ENCODE measurements around the gene KLHL6.
"Not testable (repeated sequence)": the region's sequence is repeated elsewhere in the genome, so short reads cannot be mapped to it uniquely, and the experiment has no call there.

The KLHL6 gene

GRCh38 chr3:183579967-183580900, 24.7 kb upstream of the KLHL6 start:
- no peaks in the 10 kb centered on the region for H3K27me3 Mint-ChIP-seq
- H3K36me3 Mint-ChIP-seq (ENCODE audit: low read depth) = no peaks in the 10 kb centered on the region
- no peak overlapping the region for H3K4me3 Mint-ChIP-seq
- no peak overlapping the region for H3K27ac Mint-ChIP-seq
- H3K4me1 Mint-ChIP-seq (ENCODE audit: low read depth) = no peaks in the 10 kb centered on the region
- no peaks in the 10 kb centered on the region for H3K9me3 Mint-ChIP-seq

GRCh38 chr3:183578179-183578578, 22.7 kb upstream of the KLHL6 start:
- Mint-ChIP-seq H3K27ac (no peak overlapping the region), H3K4me1 (ENCODE audit: low read depth) (no peaks in the 10 kb centered on the region), H3K4me3 (no peak overlapping the region), H3K27me3 (no peaks in the 10 kb centered on the region), H3K36me3 (ENCODE audit: low read depth) (no peaks in the 10 kb centered on the region), H3K9me3 (no peaks in the 10 kb centered on the region)

GRCh38 chr3:183577346-183577745, 21.8 kb upstream of the KLHL6 start:
- no peaks in the 10 kb centered on the region for H3K27me3 Mint-ChIP-seq
- H3K36me3 Mint-ChIP-seq (ENCODE audit: low read depth) = no peaks in the 10 kb centered on the region
- H3K4me1 Mint-ChIP-seq (ENCODE audit: low read depth) = no peaks in the 10 kb centered on the region
- no peaks in the 10 kb centered on the region for H3K9me3 Mint-ChIP-seq
- no peak overlapping the region for H3K27ac Mint-ChIP-seq
- no peak overlapping the region for H3K4me3 Mint-ChIP-seq

- H3K4me3 Mint-ChIP-seq = no peak overlapping the region
- H3K36me3 Mint-ChIP-seq (ENCODE audit: low read depth) = no peaks in the 10 kb centered on the region
- no peaks in the 10 kb centered on the region for H3K27me3 Mint-ChIP-seq
- H3K4me1 Mint-ChIP-seq (ENCODE audit: low read depth) = no peaks in the 10 kb centered on the region
- no peaks in the 10 kb centered on the region for H3K9me3 Mint-ChIP-seq
- H3K27ac Mint-ChIP-seq = no peak overlapping the region
These were observed 21.1 kb upstream of the KLHL6 start for GRCh38 chr3:183576487-183577107.

GRCh38 chr3:183572935-183573334, 17.4 kb upstream of the KLHL6 start:
- no peak overlapping the region for H3K4me3 Mint-ChIP-seq
- H3K4me1 Mint-ChIP-seq (ENCODE audit: low read depth) = no peaks in the 10 kb centered on the region
- no peaks in the 10 kb centered on the region for H3K9me3 Mint-ChIP-seq
- peaks cover 3% of the 10 kb centered on the region for H3K27me3 Mint-ChIP-seq
- H3K27ac Mint-ChIP-seq = no peak overlapping the region
- no peaks in the 10 kb centered on the region for H3K36me3 Mint-ChIP-seq (ENCODE audit: low read depth)

GRCh38 chr3:183570191-183570590, 14.7 kb upstream of the KLHL6 start:
- H3K27me3 Mint-ChIP-seq; H3K36me3 Mint-ChIP-seq (ENCODE audit: low read depth); H3K4me1 Mint-ChIP-seq (ENCODE audit: low read depth); H3K27ac Mint-ChIP-seq; H3K9me3 Mint-ChIP-seq; H3K4me3 Mint-ChIP-seq: not testable (repeated sequence)

GRCh38 chr3:183566880-183567279, 11.4 kb upstream of the KLHL6 start:
- Mint-ChIP-seq H3K27ac (no peak overlapping the region), H3K36me3 (ENCODE audit: low read depth) (no peaks in the 10 kb centered on the region), H3K4me3 (no peak overlapping the region), H3K9me3 (no peaks in the 10 kb centered on the region), H3K27me3 (peaks cover 3% of the 10 kb centered on the region), H3K4me1 (ENCODE audit: low read depth) (peaks cover 8% of the 10 kb centered on the region)

GRCh38 chr3:183564046-183564445, 8.5 kb upstream of the KLHL6 start:
- Mint-ChIP-seq H3K27me3 (no peaks in the 10 kb centered on the region), H3K36me3 (ENCODE audit: low read depth) (no peaks in the 10 kb centered on the region), H3K4me3 (no peak overlapping the region), H3K9me3 (no peaks in the 10 kb centered on the region), H3K27ac (peak overlapping the region; percentile 11), H3K4me1 (ENCODE audit: low read depth) (peaks cover 8% of the 10 kb centered on the region)

GRCh38 chr3:183563536-183563874, 8.0 kb upstream of the KLHL6 start:
- H3K36me3 Mint-ChIP-seq (ENCODE audit: low read depth) = no peaks in the 10 kb centered on the region
- H3K27ac Mint-ChIP-seq = no peak overlapping the region
- no peaks in the 10 kb centered on the region for H3K27me3 Mint-ChIP-seq
- no peak overlapping the region for H3K4me3 Mint-ChIP-seq
- H3K4me1 Mint-ChIP-seq (ENCODE audit: low read depth) = peaks cover 9% of the 10 kb centered on the region
- no peaks in the 10 kb centered on the region for H3K9me3 Mint-ChIP-seq

- Mint-ChIP-seq H3K27ac (no peak overlapping the region), H3K4me3 (no peak overlapping the region), H3K36me3 (ENCODE audit: low read depth) (no peaks in the 10 kb centered on the region), H3K27me3 (no peaks in the 10 kb centered on the region), H3K4me1 (ENCODE audit: low read depth) (peaks cover 31% of the 10 kb centered on the region), H3K9me3 (no peaks in the 10 kb centered on the region)
These were observed 5.1 kb upstream of the KLHL6 start for GRCh38 chr3:183560607-183561006.

- Mint-ChIP-seq H3K27ac (peak overlapping the region; percentile 3), H3K27me3 (no peaks in the 10 kb centered on the region), H3K9me3 (no peaks in the 10 kb centered on the region), H3K4me3 (no peak overlapping the region), H3K36me3 (ENCODE audit: low read depth) (no peaks in the 10 kb centered on the region), H3K4me1 (ENCODE audit: low read depth) (peaks cover 41% of the 10 kb centered on the region)
These were observed 3.0 kb upstream of the KLHL6 start for GRCh38 chr3:183558495-183558894.

- H3K27me3 Mint-ChIP-seq = no peaks in the 10 kb centered on the region
- no peaks in the 10 kb centered on the region for H3K9me3 Mint-ChIP-seq
- peak overlapping the region; percentile 98 for H3K4me3 Mint-ChIP-seq
- H3K4me1 Mint-ChIP-seq (ENCODE audit: low read depth) = peaks cover 57% of the 10 kb centered on the region
- peaks cover 5% of the 10 kb centered on the region for H3K36me3 Mint-ChIP-seq (ENCODE audit: low read depth)
- no peak overlapping the region for H3K27ac Mint-ChIP-seq
These were observed 1.2 kb upstream of the KLHL6 start for GRCh38 chr3:183556722-183557121.

- peaks cover 77% of the 10 kb centered on the region for H3K4me1 Mint-ChIP-seq (ENCODE audit: low read depth)
- peak overlapping the region; percentile 98 for H3K4me3 Mint-ChIP-seq
- no peaks in the 10 kb centered on the region for H3K27me3 Mint-ChIP-seq
- H3K27ac Mint-ChIP-seq = peak overlapping the region; percentile 99
- no peaks in the 10 kb centered on the region for H3K9me3 Mint-ChIP-seq
- peaks cover 20% of the 10 kb centered on the region for H3K36me3 Mint-ChIP-seq (ENCODE audit: low read depth)
These were observed 1.1 kb downstream of the KLHL6 start for GRCh38 chr3:183554377-183554776.

- H3K4me1 Mint-ChIP-seq (ENCODE audit: low read depth) = peaks cover 82% of the 10 kb centered on the region
- H3K27ac Mint-ChIP-seq = peak overlapping the region; percentile 99
- H3K36me3 Mint-ChIP-seq (ENCODE audit: low read depth) = peaks cover 23% of the 10 kb centered on the region
- H3K4me3 Mint-ChIP-seq = peak overlapping the region; percentile 98
- H3K27me3 Mint-ChIP-seq = no peaks in the 10 kb centered on the region
- no peaks in the 10 kb centered on the region for H3K9me3 Mint-ChIP-seq
These were observed 2.0 kb downstream of the KLHL6 start for GRCh38 chr3:183553334-183554026.

GRCh38 chr3:183551930-183552329, 3.6 kb downstream of the KLHL6 start:
- Mint-ChIP-seq H3K4me3 (peak overlapping the region; percentile 98), H3K4me1 (ENCODE audit: low read depth) (peaks cover 84% of the 10 kb centered on the region), H3K36me3 (ENCODE audit: low read depth) (peaks cover 26% of the 10 kb centered on the region), H3K27ac (peak overlapping the region; percentile 99), H3K9me3 (no peaks in the 10 kb centered on the region), H3K27me3 (no peaks in the 10 kb centered on the region)

Data from stimulated activated naive CD8-positive, alpha-beta T cell treated with anti-CD3 and anti-CD28 coated beads, Interleukin-15, Interleukin-2, amounts not matched to agents 100 ng/mL and 50 ng/mL, for 24 hours (primary cell).